T47D (cell line): ENCODE results near the gene GLA.

Experiments
- DNase-seq, 2 experiments: peaks; one replicate each; pipeline versions ENCODE4 v3.0.0 to v3.0.0-alpha.2; 2011 to 2012; ENCODE audit warnings: low read depth in 1 of 2, low spot score in 1 of 2
- JUND ChIP-seq: IDR thresholded peaks from 2 replicates; pipeline ENCODE4 v1.6.1; 2012; ENCODE audit warnings: low read depth
- in situ Hi-C: cut with HindIII; loops from 2 replicates; pipeline ENCODE4 v1.10.0; 2016; ENCODE audit warnings: low sequenced_read_pairs, low pct_unique_long_range_greater_than_20kb

GLA gene

GRCh38 chrX:101407748-101408531, at the start of gene GLA, which contains the start of gene HNRNPH2:
GLA (minus strand) TSS chrX:101407925; CDS start chrX:101407903, 22 bp downstream.
HNRNPH2 (plus strand) TSS chrX:101408222; CDS start chrX:101411989, 3,767 bp downstream.
- DNase-seq: peak; percentile 40 to 96
- no peak for TF ChIP-seq JUND
- in situ Hi-C loops: no loop called here

DNA sequence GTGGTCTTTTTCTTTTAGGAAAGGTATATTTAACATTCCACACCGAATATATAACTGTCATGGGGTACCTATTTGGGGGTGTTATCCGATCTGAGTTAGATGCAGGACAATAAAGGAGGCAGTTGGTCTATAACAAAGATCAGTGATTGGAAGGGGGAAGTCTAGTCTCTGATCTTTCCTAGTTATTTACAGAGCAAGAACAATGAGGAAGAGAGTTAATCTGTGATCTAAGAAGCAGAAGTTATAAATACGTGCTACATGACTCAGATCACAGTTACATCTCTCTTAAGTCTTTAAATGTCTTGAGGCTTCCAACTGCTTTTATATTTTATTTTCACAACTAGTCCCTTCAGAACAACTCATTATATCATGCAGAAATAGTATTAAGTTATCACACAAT, 44.3 kb upstream of the GLA start:
- in situ Hi-C loops: no loop called here
- peak in 1 of 2 experiments; percentile 38 for DNase-seq
- TF ChIP-seq JUND: peak; percentile 28; the same call in 1 of the 2 replicates

- in situ Hi-C loops: no loop called here
- peak in 1 of 2 experiments; percentile 65 for DNase-seq
- no peak for TF ChIP-seq JUND
Observed at GRCh38 chrX:101450961-101451360, 43.2 kb upstream of the GLA start.

GRCh38 chrX:101450085-101450484, 42.4 kb upstream of the GLA start:
- peak in 1 of 2 experiments; percentile 73 for DNase-seq
- in situ Hi-C loops: no loop called here
- TF ChIP-seq JUND: no peak

GRCh38 chrX:101449279-101449678, 41.6 kb upstream of the GLA start:
- in situ Hi-C loops: no loop called here
- no peak for TF ChIP-seq JUND
- no peak for DNase-seq

GRCh38 chrX:101442085-101442484, 34.4 kb upstream of the GLA start:
- no peak for DNase-seq
- in situ Hi-C loops: no loop called here
- no peak for TF ChIP-seq JUND

- TF ChIP-seq JUND: no peak
- in situ Hi-C loops: no loop called here
- no peak for DNase-seq
Observed at GRCh38 chrX:101430457-101431078, 22.8 kb upstream of the GLA start.

- in situ Hi-C loops: no loop called here
- TF ChIP-seq JUND: no peak
- no peak for DNase-seq
Observed at GRCh38 chrX:101429934-101430333, 22.2 kb upstream of the GLA start.

- TF ChIP-seq JUND: no peak
- DNase-seq: no peak
- in situ Hi-C loops: no loop called here
Observed at GRCh38 chrX:101427954-101428353, 20.2 kb upstream of the GLA start.

GRCh38 chrX:101419489-101419888, 11.8 kb upstream of the GLA start:
- in situ Hi-C loops: no loop called here
- no peak for DNase-seq
- no peak for TF ChIP-seq JUND

GRCh38 chrX:101417981-101418841, 10.5 kb upstream of the GLA start:
- no peak for TF ChIP-seq JUND
- in situ Hi-C loops: no loop called here
- DNase-seq: no peak

- peak in 1 of 2 experiments; percentile 15 for DNase-seq
- in situ Hi-C loops: no loop called here
- no peak for TF ChIP-seq JUND
Observed at GRCh38 chrX:101417190-101417589, 9.5 kb upstream of the GLA start.
